ENCODE measurements around the gene NAV3.

GRCh38 chr12:77918046-77918445 lies 87.4 kb downstream of the NAV3 start:
- TF ChIP-seq CTCF (conservative IDR thresholded peaks at IDR 0.05; ENCODE audit: low read depth in 2 of 2) (no peak), EZH2 (IDR thresholded peaks at IDR 0.05; ENCODE audit: low read depth, unreplicated experiment) (no peak)
